HepG2 (cell line): ENCODE data around the gene MAGIX. TPM values are rescaled to one million over a fixed set of nuclear protein-coding genes. Genes with fewer than 3 reads are reported as not detected.

Experiments used
- ATAC-seq: fragments of 200-7000 bp; cut with Tn5 transposase; 3 replicates; pipeline ENCODE4 v1.9.1; 2020; ENCODE audit warnings: mild to moderate bottlenecking, moderate library complexity
- BruUV-seq: library from RNA; stranded (reverse); fragments of 400-500 nt; replicated peaks from 2 replicates; lab custom pipeline; 2021; lab: Mats Ljungman, UMichigan
- CTCF ChIA-PET: fragments of 300-600 bp; formaldehyde crosslinking; extraction: SDS; loops from one replicate; lab custom pipeline; 2021; ENCODE audit warnings: low total read pairs, inconsistent platforms, low intra/inter-chr PET ratio; lab: Yijun Ruan, JAX
- POLR2A ChIA-PET: fragments of 350-600 bp; sonication (Branson Sonifier 250); formaldehyde crosslinking; loops from one replicate; lab custom pipeline; 2020; ENCODE audit warnings: antibody characterized with exemption, inconsistent platforms; lab: Yijun Ruan, JAX
- DNase-seq: peaks from one replicate; pipeline ENCODE4 v3.0.0-alpha.2; 2015; ENCODE audit warnings: low spot score
- FAIRE-seq: peaks from 3 replicates; lab custom pipeline; 2011; peaks lifted over from hg19 to GRCh38; lab: Jason Lieb, UNC
- H2AFZ ChIP-seq: one replicate; pipeline ENCODE4 v1.6.1; 2011; ENCODE audit warnings: low read length, inconsistent platforms
- H3K27ac ChIP-seq: fragments of 300-600 bp; 3 replicates; pipeline ENCODE4 v1.8.0; 2011; ENCODE audit warnings: mixed run types, mild to moderate bottlenecking, mixed read lengths, low read length, inconsistent platforms; ENCODE audit not compliant: insufficient read depth; ENCODE audit errors: extremely low read length
- H3K27me3 ChIP-seq, 2 experiments: fragments of 200-600 bp in 1 of 2; 2 replicates in 1 of 2; 3 replicates in 1 of 2; pipeline versions ENCODE4 v1.6.0 to v1.8.0; 2011; ENCODE audit warnings: low read length in 2 of 2, mild to moderate bottlenecking in 2 of 2, moderate library complexity in 2 of 2, inconsistent platforms in 1 of 2; ENCODE audit not compliant: insufficient read depth in 2 of 2, control insufficient read depth in 1 of 2
- H3K36me3 ChIP-seq, 2 experiments: fragments of 200-600 bp in 1 of 2; replicated peaks in 1 of 2; 2 replicates in 1 of 2; 3 replicates in 1 of 2; pipeline versions ENCODE4 v1.5.1 to v1.8.0; 2011; ENCODE audit warnings: low read length in 2 of 2, inconsistent platforms in 1 of 2; ENCODE audit not compliant: insufficient read depth in 2 of 2, control insufficient read depth in 1 of 2
- H3K4me1 ChIP-seq: 2 replicates; pipeline ENCODE4 v1.5.1; 2012; ENCODE audit warnings: low read length, inconsistent platforms; ENCODE audit not compliant: insufficient read depth
- H3K4me2 ChIP-seq: 2 replicates; pipeline ENCODE4 v1.6.0; 2011; ENCODE audit warnings: low read depth, low read length, inconsistent platforms
- H3K4me3 ChIP-seq, 3 experiments: fragments of 200-600 bp in 1 of 3; sonication (generic), shearing (Covaris generic) in 1 of 3; replicated peaks in 1 of 3; 2 replicates each; pipeline ENCODE4 v1.5.1; 2011 to 2016; ENCODE audit warnings: low read length in 3 of 3, inconsistent platforms in 2 of 3, low read depth in 2 of 3, mild to moderate bottlenecking in 2 of 3, control low read depth in 1 of 3, mixed read lengths in 1 of 3; ENCODE audit not compliant: insufficient read depth in 1 of 3
- H3K79me2 ChIP-seq: one replicate; pipeline ENCODE4 v1.6.1; 2011; ENCODE audit warnings: low read length, inconsistent platforms; ENCODE audit not compliant: insufficient read depth
- H3K9ac ChIP-seq: 2 replicates; pipeline ENCODE4 v1.6.0; 2011; ENCODE audit warnings: mild to moderate bottlenecking, low read depth, low read length, inconsistent platforms; ENCODE audit not compliant: insufficient read depth
- H3K9me3 ChIP-seq: 2 replicates; pipeline ENCODE4 v1.5.1; 2012; ENCODE audit warnings: mild to moderate bottlenecking, low read length
- H4K20me1 ChIP-seq: 2 replicates; pipeline ENCODE4 v1.6.0; 2011; ENCODE audit warnings: inconsistent platforms, mild to moderate bottlenecking, low read length, moderate library complexity; ENCODE audit not compliant: insufficient read depth
- GMEB2 ChIP-seq: IDR thresholded peaks from 2 replicates; pipeline ENCODE4 v1.6.1; 2016; ENCODE audit warnings: missing biosample characterization, missing genetic modification reagents, low read depth
- HMG20A ChIP-seq: IDR thresholded peaks from 2 replicates; pipeline ENCODE4 v1.6.1; 2016; ENCODE audit warnings: borderline replicate concordance
- MED13 ChIP-seq: sonication (generic); formaldehyde crosslinking; IDR thresholded peaks from 2 replicates; pipeline ENCODE4 v1.5.0; 2020; ENCODE audit warnings: missing genetic modification reagents
- NFYB ChIP-seq: sonication (generic); formaldehyde crosslinking; IDR thresholded peaks from 2 replicates; pipeline ENCODE4 v1.4.0; 2020; ENCODE audit warnings: missing genetic modification reagents
- TBX2 ChIP-seq: sonication (generic); formaldehyde crosslinking; IDR thresholded peaks from 2 replicates; pipeline ENCODE4 v1.5.0; 2020; ENCODE audit warnings: missing genetic modification reagents, mild to moderate bottlenecking, borderline replicate concordance
- ZBTB33 ChIP-seq: sonication (generic); formaldehyde crosslinking; IDR thresholded peaks from 2 replicates; pipeline ENCODE4 v1.4.0; 2020; ENCODE audit warnings: missing genetic modification reagents
- ZNF335 ChIP-seq: sonication (generic); formaldehyde crosslinking; IDR thresholded peaks from 2 replicates; pipeline ENCODE4 v1.4.0; 2020; ENCODE audit warnings: missing genetic modification reagents
- ZNF687 ChIP-seq: sonication (generic); formaldehyde crosslinking; IDR thresholded peaks from 2 replicates; pipeline ENCODE4 v1.5.1; 2020; ENCODE audit warnings: mild to moderate bottlenecking, missing genetic modification reagents, moderate library complexity
- WGBS: methylation state at CpG from one replicate; pipeline ENCODE4 v1.1.6; 2017; ENCODE audit warnings: low lambda C conversion rate; 5-methylcytosine and 5-hydroxymethylcytosine counted together
- in situ Hi-C: cut with HindIII; loops from 2 replicates; pipeline ENCODE4 v1.10.0; 2017; ENCODE audit warnings: low pct_unique_long_range_greater_than_20kb; ENCODE audit not compliant: extremely low pct_ligation_motif_present
- intact Hi-C: fragments of 100-400 bp; cut with micrococcal nuclease; formaldehyde crosslinking; loops from one replicate; pipeline ENCODE4 v1.10.0; 2022; ENCODE audit not compliant: unreplicated experiment
- polyA plus RNA-seq, 8 experiments: library from polyadenylated mRNA; depleted of rRNA in 3 of 8; stranded (reverse) in 7 of 8; unstranded in 1 of 8; fragments of >200 nt; fragmentation: Illumina TruSeq in 4 of 8; extraction: Trizol in 4 of 8; gene quantifications; 2 replicates each; pipeline versions ENCODE4 v1.2.1 to v1.2.3, GENCODE V29; 2011 to 2016; ENCODE audit warnings: low read depth in 4 of 8, missing spikeins in 1 of 8, mixed read lengths in 1 of 8; ENCODE audit not compliant: insufficient read depth in 1 of 8
- total RNA-seq, 5 experiments: library from RNA; depleted of rRNA; stranded (reverse); fragments of >200 nt; fragmentation: Illumina TruSeq; extraction: Trizol; gene quantifications; 2 replicates each; pipeline ENCODE4 v1.2.3, GENCODE V29; 2016; ENCODE audit warnings: low read depth in 1 of 5

The MAGIX gene
- total and polyA plus RNA-seq, 2 of the 13 experiments (the other 11 are each of a cell fraction or from before 2014, with no cell fraction given): 0.63 to 1.2 TPM

- POLR2A ChIA-PET: no interaction called here
- H2AFZ ChIP-seq: no peak overlapping the region
- BruUV-seq: no TSS peak
- H4K20me1 ChIP-seq: no peaks in the 10 kb centered on the region
- FAIRE-seq (no peak), DNase-seq (no peak), ATAC-seq (no peak)
- no peak overlapping the region for H3K27ac ChIP-seq
- in situ Hi-C loops: no loop called here
- intact Hi-C loops: no loop called here
- no peak for TF ChIP-seq HMG20A (CRISPR knock-in tag)
- TF ChIP-seq TBX2 (CRISPR knock-in tag): no peak
- no peak for TF ChIP-seq NFYB
- no peak for TF ChIP-seq ZNF335 (CRISPR knock-in tag)
- no peak for TF ChIP-seq ZNF687
- TF ChIP-seq ZBTB33 (CRISPR knock-in tag): peak; percentile 57; the same call in 1 of the 2 replicates
- no peak for TF ChIP-seq MED13 (CRISPR knock-in tag)
- TF ChIP-seq GMEB2: no peak
- no peak overlapping the region for H3K4me3 ChIP-seq
- H3K4me1 ChIP-seq: peaks cover 33% of the 10 kb centered on the region; the same call in 1 of the 2 replicates
- H3K4me2 ChIP-seq: no peak overlapping the region
- H3K27me3 ChIP-seq: no peaks in the 10 kb centered on the region
- WGBS: 83% methylated on average over 10 of the region's 61 CpGs
- H3K36me3 ChIP-seq: no peaks in the 10 kb centered on the region
- no peaks in the 10 kb centered on the region for H3K9me3 ChIP-seq
- H3K9ac ChIP-seq: no peak overlapping the region
- CTCF ChIA-PET: no interaction called here
- H3K79me2 ChIP-seq: no peaks in the 10 kb centered on the region
Observed at GRCh38 chrX:49165901-49166881, 3.6 kb downstream of the MAGIX start.
